ENCODE results near the gene MRS2. TPM values are rescaled to one million over a fixed set of nuclear protein-coding genes. Genes with fewer than 3 reads are reported as not detected.

The MRS2 gene
- total and polyA plus RNA-seq, 9 of the 15 experiments (the other 6 are each of a cell fraction or from before 2014, with no cell fraction given) = 14.6 to 57.9 (median 48.1) TPM

DNA sequence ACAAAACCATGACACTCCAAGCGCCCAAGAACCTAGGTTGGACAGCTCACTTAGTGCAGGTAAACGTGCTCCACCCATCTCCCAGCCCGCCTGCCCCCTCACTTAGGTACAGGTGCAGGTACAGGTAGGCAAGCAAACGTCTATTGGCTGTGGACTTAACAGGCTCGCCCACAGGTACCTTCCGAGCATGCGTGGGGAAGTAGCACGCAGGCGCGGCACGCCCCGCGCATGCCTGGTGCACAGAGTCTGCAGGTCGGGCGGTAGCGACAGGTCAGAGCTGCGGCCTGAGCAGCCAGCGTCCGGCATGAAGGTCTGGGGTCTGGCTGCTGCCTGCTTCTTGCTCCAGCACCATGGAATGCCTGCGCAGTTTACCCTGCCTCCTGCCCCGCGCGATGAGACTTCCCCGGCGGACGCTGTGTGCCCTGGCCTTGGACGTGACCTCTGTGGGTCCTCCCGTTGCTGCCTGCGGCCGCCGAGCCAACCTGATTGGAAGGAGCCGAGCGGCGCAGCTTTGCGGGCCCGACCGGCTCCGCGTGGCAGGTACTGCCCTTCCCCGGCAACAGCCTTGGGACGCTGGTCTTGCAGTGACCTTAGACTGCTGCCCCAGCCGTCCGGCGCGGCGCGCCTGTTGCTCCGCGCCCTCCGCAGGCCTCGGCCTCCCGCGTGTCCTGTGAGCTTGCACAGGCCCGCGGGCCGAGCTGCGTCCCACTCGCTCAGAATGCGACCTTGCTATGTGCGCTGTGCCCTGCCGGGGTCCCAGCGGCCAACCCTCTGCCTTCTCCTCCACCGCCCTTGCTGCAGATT is at the start of gene MRS2 (continued):
- 0 out of 2 replicates have a peak, but pooled peaks have one; percentile 26 for TF ChIP-seq TOE1 (IDR thresholded peaks at IDR 0.05; ENCODE audit: borderline replicate concordance)
- TF ChIP-seq TOE1 (CRISPR knock-in tag; IDR thresholded peaks at IDR 0.05; ENCODE audit: borderline replicate concordance, low read depth) = 0 out of 2 replicates have a peak, but pooled peaks have one; percentile 48
- TF ChIP-seq, protein P1, sequence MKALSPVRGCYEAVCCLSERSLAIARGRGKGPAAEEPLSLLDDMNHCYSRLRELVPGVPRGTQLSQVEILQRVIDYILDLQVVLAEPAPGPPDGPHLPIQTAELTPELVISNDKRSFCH (CRISPR knock-in tag; IDR thresholded peaks at IDR 0.05) = no peak
- TF ChIP-seq, protein P1 (tag; IDR thresholded peaks at IDR 0.05) = peak; percentile 71; the same call in 1 of the 2 replicates
- TF ChIP-seq ZNF175 (CRISPR knock-in tag; IDR thresholded peaks at IDR 0.05; ENCODE audit: low read depth) = no peak
- TF ChIP-seq, protein P2, sequence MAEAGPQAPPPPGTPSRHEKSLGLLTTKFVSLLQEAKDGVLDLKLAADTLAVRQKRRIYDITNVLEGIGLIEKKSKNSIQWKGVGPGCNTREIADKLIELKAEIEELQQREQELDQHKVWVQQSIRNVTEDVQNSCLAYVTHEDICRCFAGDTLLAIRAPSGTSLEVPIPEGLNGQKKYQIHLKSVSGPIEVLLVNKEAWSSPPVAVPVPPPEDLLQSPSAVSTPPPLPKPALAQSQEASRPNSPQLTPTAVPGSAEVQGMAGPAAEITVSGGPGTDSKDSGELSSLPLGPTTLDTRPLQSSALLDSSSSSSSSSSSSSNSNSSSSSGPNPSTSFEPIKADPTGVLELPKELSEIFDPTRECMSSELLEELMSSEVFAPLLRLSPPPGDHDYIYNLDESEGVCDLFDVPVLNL (CRISPR knock-in tag; IDR thresholded peaks at IDR 0.05; ENCODE audit: low read depth) = peak; percentile 65
- peak; percentile 94 for TF ChIP-seq SUPT5H (IDR thresholded peaks at IDR 0.05)
- TF ChIP-seq NRF1 (conservative IDR thresholded peaks at IDR 0.05 in 1 of 2, IDR thresholded peaks at IDR 0.05 in 1 of 2) = peak; percentile 99
- TF ChIP-seq, protein P3, sequence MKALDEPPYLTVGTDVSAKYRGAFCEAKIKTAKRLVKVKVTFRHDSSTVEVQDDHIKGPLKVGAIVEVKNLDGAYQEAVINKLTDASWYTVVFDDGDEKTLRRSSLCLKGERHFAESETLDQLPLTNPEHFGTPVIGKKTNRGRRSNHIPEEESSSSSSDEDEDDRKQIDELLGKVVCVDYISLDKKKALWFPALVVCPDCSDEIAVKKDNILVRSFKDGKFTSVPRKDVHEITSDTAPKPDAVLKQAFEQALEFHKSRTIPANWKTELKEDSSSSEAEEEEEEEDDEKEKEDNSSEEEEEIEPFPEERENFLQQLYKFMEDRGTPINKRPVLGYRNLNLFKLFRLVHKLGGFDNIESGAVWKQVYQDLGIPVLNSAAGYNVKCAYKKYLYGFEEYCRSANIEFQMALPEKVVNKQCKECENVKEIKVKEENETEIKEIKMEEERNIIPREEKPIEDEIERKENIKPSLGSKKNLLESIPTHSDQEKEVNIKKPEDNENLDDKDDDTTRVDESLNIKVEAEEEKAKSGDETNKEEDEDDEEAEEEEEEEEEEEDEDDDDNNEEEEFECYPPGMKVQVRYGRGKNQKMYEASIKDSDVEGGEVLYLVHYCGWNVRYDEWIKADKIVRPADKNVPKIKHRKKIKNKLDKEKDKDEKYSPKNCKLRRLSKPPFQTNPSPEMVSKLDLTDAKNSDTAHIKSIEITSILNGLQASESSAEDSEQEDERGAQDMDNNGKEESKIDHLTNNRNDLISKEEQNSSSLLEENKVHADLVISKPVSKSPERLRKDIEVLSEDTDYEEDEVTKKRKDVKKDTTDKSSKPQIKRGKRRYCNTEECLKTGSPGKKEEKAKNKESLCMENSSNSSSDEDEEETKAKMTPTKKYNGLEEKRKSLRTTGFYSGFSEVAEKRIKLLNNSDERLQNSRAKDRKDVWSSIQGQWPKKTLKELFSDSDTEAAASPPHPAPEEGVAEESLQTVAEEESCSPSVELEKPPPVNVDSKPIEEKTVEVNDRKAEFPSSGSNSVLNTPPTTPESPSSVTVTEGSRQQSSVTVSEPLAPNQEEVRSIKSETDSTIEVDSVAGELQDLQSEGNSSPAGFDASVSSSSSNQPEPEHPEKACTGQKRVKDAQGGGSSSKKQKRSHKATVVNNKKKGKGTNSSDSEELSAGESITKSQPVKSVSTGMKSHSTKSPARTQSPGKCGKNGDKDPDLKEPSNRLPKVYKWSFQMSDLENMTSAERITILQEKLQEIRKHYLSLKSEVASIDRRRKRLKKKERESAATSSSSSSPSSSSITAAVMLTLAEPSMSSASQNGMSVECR (CRISPR knock-in tag; IDR thresholded peaks at IDR 0.05) = peak; percentile 87
- TF ChIP-seq, protein P4, sequence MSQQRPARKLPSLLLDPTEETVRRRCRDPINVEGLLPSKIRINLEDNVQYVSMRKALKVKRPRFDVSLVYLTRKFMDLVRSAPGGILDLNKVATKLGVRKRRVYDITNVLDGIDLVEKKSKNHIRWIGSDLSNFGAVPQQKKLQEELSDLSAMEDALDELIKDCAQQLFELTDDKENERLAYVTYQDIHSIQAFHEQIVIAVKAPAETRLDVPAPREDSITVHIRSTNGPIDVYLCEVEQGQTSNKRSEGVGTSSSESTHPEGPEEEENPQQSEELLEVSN (IDR thresholded peaks at IDR 0.05; ENCODE audit: borderline replicate concordance in 1 of 2, extremely low read depth in 1 of 2, insufficient read depth in 1 of 2, insufficient read length in 1 of 2, low read depth in 1 of 2, low read length in 1 of 2, poor library complexity in 1 of 2, severe bottlenecking in 1 of 2) = peak; percentile 49 to 70
- TF ChIP-seq SRSF3 (IDR thresholded peaks at IDR 0.05; ENCODE audit: insufficient read depth, low read length) = no peak
- TF ChIP-seq JUND (IDR thresholded peaks at IDR 0.05; ENCODE audit: borderline replicate concordance, low read depth, low read length) = 0 out of 2 replicates have a peak, but pooled peaks have one; percentile 4
- no peak for TF ChIP-seq JUND (tag; IDR thresholded peaks at IDR 0.05; ENCODE audit: borderline replicate concordance, low read depth, low read length)
- TF ChIP-seq, protein P5, sequence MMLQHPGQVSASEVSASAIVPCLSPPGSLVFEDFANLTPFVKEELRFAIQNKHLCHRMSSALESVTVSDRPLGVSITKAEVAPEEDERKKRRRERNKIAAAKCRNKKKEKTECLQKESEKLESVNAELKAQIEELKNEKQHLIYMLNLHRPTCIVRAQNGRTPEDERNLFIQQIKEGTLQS (IDR thresholded peaks at IDR 0.05) = no peak
- TF ChIP-seq, protein P5 (CRISPR knock-in tag; conservative IDR thresholded peaks at IDR 0.05) = no peak

Measured in K562 (cell line).